Renal pelvis (tissue), 4 donors: ENCODE data around the gene DYSF. TPM values are rescaled to one million over a fixed set of nuclear protein-coding genes. Genes with fewer than 3 reads are reported as not detected.

Experiments
- DNase-seq: peaks from one replicate; pipeline ENCODE4 v3.0.0-alpha.2; 2013
- polyA plus RNA-seq, 3 donors: library from polyadenylated mRNA; unstranded; fragments of 120-200 nt; gene quantifications; one replicate each; pipeline ENCODE4 v1.2.1, GENCODE V29; 2013; ENCODE audit not compliant: insufficient read length in 3 of 3

DYSF gene
- polyA plus RNA-seq, 3 donors = 15.3 to 21.3 (median 17.3) TPM

GRCh38 chr2:71689968-71690834 lies 236.8 kb downstream of the DYSF start:
- DNase-seq = no peak

GRCh38 chr2:71690876-71691475 lies 237.6 kb downstream of the DYSF start:
- no peak for DNase-seq

GRCh38 chr2:71691747-71692441 lies 238.5 kb downstream of the DYSF start:
- DNase-seq = no peak

- no peak for DNase-seq
Measured at GRCh38 chr2:71692621-71693277, 239.4 kb downstream of the DYSF start.

- DNase-seq = no peak
Measured at GRCh38 chr2:71693286-71694270, 240.2 kb downstream of the DYSF start.

- no peak for DNase-seq
Measured at GRCh38 chr2:71694501-71695234, 241.3 kb downstream of the DYSF start.

GRCh38 chr2:71695235-71696120 lies 242.1 kb downstream of the DYSF start:
- no peak for DNase-seq

- no peak for DNase-seq
Measured at GRCh38 chr2:71696381-71696780, 243.0 kb downstream of the DYSF start.

GRCh38 chr2:71697106-71698004 lies 244.0 kb downstream of the DYSF start:
- no peak for DNase-seq

- no peak for DNase-seq
Measured at GRCh38 chr2:71699428-71699827, 246.1 kb downstream of the DYSF start.

- DNase-seq = peak; percentile 38
Measured at GRCh38 chr2:71700041-71700657, 246.8 kb downstream of the DYSF start.

- DNase-seq = no peak
Measured at GRCh38 chr2:71700658-71701397, 247.5 kb downstream of the DYSF start.

- DNase-seq = no peak
Measured at GRCh38 chr2:71702071-71702970, 249.0 kb downstream of the DYSF start.

GRCh38 chr2:71702971-71703898 lies 249.9 kb downstream of the DYSF start:
- no peak for DNase-seq

GRCh38 chr2:71704131-71704561 lies 250.8 kb downstream of the DYSF start:
- DNase-seq = no peak
